ENCODE data around the gene HMGB3. TPM values are rescaled to one million over a fixed set of nuclear protein-coding genes. Genes with fewer than 3 reads are reported as not detected.

Gene HMGB3
- total and polyA plus RNA-seq, 2 donors (not counting 1 experiment from before 2014, with no cell fraction given), result 0.51 to 1.6 TPM

DNA sequence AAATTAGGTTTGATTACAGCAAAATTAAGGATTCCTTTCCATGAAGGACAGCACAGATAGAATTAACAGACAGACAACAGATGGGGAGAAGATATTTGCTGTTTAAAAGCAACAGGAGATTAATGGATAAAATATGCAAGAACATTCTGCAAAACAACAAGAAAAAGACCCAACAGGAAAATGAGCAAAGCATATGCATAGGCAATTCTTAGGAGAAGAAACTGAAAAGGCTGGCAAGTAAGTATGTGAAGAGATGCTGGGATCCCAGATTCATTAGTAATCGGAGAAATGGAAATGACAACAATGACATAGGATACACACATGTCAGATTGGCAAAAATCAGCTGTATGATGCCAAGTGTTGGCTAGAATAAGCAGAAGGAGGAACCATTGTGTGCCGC, 27.5 kb upstream of the HMGB3 start:
- H3K9ac ChIP-seq (ENCODE audit: low read length), result no peak overlapping the region
- H3K27me3 ChIP-seq (replicated peaks in 1 of 4; ENCODE audit: control extremely low read depth in 1 of 4, control insufficient read depth in 3 of 4, insufficient read depth in 4 of 4, low read length in 3 of 4), result no peaks in the 10 kb centered on the region
- H2AFZ ChIP-seq (ENCODE audit: insufficient read depth, low read depth, low read length, poor library complexity, severe bottlenecking), result no peak overlapping the region
- no peaks in the 10 kb centered on the region for H3K79me2 ChIP-seq (ENCODE audit: control insufficient read depth, insufficient read depth, low read length)
- H3K4me3 ChIP-seq (ENCODE audit: control extremely low read depth in 1 of 5, extremely low read depth in 1 of 5, insufficient read depth in 1 of 5, low read depth in 2 of 5, low read length in 4 of 5), result no peak overlapping the region
- H3K4me2 ChIP-seq (replicated peaks; ENCODE audit: low read depth, low read length, poor library complexity, severe bottlenecking), result no peak overlapping the region
- no peak for DNase-seq
- no peaks in the 10 kb centered on the region for H3K9me3 ChIP-seq (ENCODE audit: control extremely low read depth in 1 of 3, control insufficient read depth in 2 of 3, insufficient read depth in 1 of 3, low read length in 2 of 3)
- Mint-ChIP-seq H3K4me3 (no peak overlapping the region), H3K4me1 (no peaks in the 10 kb centered on the region), H3K27me3 (peaks cover 8% of the 10 kb centered on the region), H3K9me3 (ENCODE audit: insufficient read depth) (no peaks in the 10 kb centered on the region), H3K27ac (no peak overlapping the region)
- H3K27ac ChIP-seq (ENCODE audit: low read length in 2 of 2), result no peak overlapping the region
- no peaks in the 10 kb centered on the region for H4K20me1 ChIP-seq (ENCODE audit: control insufficient read depth, insufficient read depth, low read length, poor library complexity, severe bottlenecking)
- POLR2A ChIA-PET, result no interaction called here
- intact Hi-C loops (cut with micrococcal nuclease), result no loop called here
- no peak for ATAC-seq (ENCODE audit: low read depth)
- no peaks in the 10 kb centered on the region for H3K36me3 ChIP-seq (replicated peaks in 1 of 2; ENCODE audit: control extremely low read depth in 1 of 2, control insufficient read depth in 1 of 2, extremely low read depth in 1 of 2, insufficient read depth in 2 of 2, low read length in 1 of 2)
- TF ChIP-seq, protein P1, sequence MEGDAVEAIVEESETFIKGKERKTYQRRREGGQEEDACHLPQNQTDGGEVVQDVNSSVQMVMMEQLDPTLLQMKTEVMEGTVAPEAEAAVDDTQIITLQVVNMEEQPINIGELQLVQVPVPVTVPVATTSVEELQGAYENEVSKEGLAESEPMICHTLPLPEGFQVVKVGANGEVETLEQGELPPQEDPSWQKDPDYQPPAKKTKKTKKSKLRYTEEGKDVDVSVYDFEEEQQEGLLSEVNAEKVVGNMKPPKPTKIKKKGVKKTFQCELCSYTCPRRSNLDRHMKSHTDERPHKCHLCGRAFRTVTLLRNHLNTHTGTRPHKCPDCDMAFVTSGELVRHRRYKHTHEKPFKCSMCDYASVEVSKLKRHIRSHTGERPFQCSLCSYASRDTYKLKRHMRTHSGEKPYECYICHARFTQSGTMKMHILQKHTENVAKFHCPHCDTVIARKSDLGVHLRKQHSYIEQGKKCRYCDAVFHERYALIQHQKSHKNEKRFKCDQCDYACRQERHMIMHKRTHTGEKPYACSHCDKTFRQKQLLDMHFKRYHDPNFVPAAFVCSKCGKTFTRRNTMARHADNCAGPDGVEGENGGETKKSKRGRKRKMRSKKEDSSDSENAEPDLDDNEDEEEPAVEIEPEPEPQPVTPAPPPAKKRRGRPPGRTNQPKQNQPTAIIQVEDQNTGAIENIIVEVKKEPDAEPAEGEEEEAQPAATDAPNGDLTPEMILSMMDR (IDR thresholded peaks at IDR 0.05), result no peak
- no peak for TF ChIP-seq EZH2 (IDR thresholded peaks at IDR 0.05; ENCODE audit: borderline replicate concordance, insufficient read depth, low read depth, low read length, poor library complexity, severe bottlenecking)
- H3K4me1 ChIP-seq (ENCODE audit: control insufficient read depth in 2 of 2, insufficient read depth in 2 of 2, low read length in 2 of 2), result no peaks in the 10 kb centered on the region
- CTCF ChIA-PET, result no interaction called here
- WGBS (ENCODE audit: insufficient coverage), result 100% methylated on average over 1 of the region's 2 CpGs

DNA sequence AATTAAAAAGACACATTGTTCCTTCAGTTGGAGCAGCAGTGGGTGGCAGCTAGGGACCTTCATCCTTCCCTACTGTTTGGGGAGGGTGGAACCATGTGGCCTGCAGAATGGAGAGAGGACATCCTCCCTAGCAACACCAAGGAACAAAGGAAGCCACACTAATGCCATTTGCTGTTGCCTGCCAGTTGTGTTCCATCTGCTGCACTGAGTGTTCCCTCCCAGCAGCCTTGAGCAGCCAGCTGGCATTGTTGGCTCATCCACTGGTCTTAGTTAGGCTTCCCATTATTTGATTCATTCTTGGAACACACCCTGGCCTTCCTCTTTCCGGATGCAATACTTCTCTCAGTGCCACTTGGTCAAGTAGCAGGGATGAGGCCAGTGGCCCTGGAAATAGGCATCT, 25.0 kb upstream of the HMGB3 start:
- Histone ChIP-seq H3K4me2 (replicated peaks; ENCODE audit: low read depth, low read length, poor library complexity, severe bottlenecking) (no peak overlapping the region), H2AFZ (ENCODE audit: insufficient read depth, low read depth, low read length, poor library complexity, severe bottlenecking) (no peak overlapping the region), H3K4me3 (ENCODE audit: control extremely low read depth in 1 of 5, extremely low read depth in 1 of 5, insufficient read depth in 1 of 5, low read depth in 2 of 5, low read length in 4 of 5) (no peak overlapping the region), H3K27ac (ENCODE audit: low read length in 2 of 2) (no peak overlapping the region), H3K79me2 (ENCODE audit: control insufficient read depth, insufficient read depth, low read length) (no peaks in the 10 kb centered on the region), H3K27me3 (replicated peaks in 1 of 4; ENCODE audit: control extremely low read depth in 1 of 4, control insufficient read depth in 3 of 4, insufficient read depth in 4 of 4, low read length in 3 of 4) (no peaks in the 10 kb centered on the region), H3K9me3 (ENCODE audit: control extremely low read depth in 1 of 3, control insufficient read depth in 2 of 3, insufficient read depth in 1 of 3, low read length in 2 of 3) (no peaks in the 10 kb centered on the region), H4K20me1 (ENCODE audit: control insufficient read depth, insufficient read depth, low read length, poor library complexity, severe bottlenecking) (no peaks in the 10 kb centered on the region), H3K4me1 (ENCODE audit: control insufficient read depth in 2 of 2, insufficient read depth in 2 of 2, low read length in 2 of 2) (no peaks in the 10 kb centered on the region), H3K9ac (ENCODE audit: low read length) (no peak overlapping the region), H3K36me3 (replicated peaks in 1 of 2; ENCODE audit: control extremely low read depth in 1 of 2, control insufficient read depth in 1 of 2, extremely low read depth in 1 of 2, insufficient read depth in 2 of 2, low read length in 1 of 2) (no peaks in the 10 kb centered on the region)
- Mint-ChIP-seq H3K27me3 (peaks cover 3% of the 10 kb centered on the region), H3K4me3 (no peak overlapping the region), H3K4me1 (no peaks in the 10 kb centered on the region), H3K9me3 (ENCODE audit: insufficient read depth) (no peaks in the 10 kb centered on the region), H3K27ac (no peak overlapping the region)
- no peak for ATAC-seq (ENCODE audit: low read depth)
- WGBS (ENCODE audit: insufficient coverage), result no CpG with 5 or more reads among the region's 1 CpG
- ChIA-PET CTCF (no interaction called here), POLR2A (no interaction called here)
- DNase-seq, result no peak
- intact Hi-C loops (cut with micrococcal nuclease), result no loop called here
- TF ChIP-seq, protein P1 (IDR thresholded peaks at IDR 0.05), result no peak
- no peak for TF ChIP-seq EZH2 (IDR thresholded peaks at IDR 0.05; ENCODE audit: borderline replicate concordance, insufficient read depth, low read depth, low read length, poor library complexity, severe bottlenecking)
